NCI-H2171 (cell line): Measurements from ENCODE around the gene PPM1K.
"Not testable (repeated sequence)": the region's sequence is repeated elsewhere in the genome, so short reads cannot be mapped to it uniquely, and the experiment has no call there.

Experiments
- DNase-seq: peaks from one replicate; lab custom pipeline; 2025; lab: John Stamatoyannopoulos, UW

The PPM1K gene

DNA sequence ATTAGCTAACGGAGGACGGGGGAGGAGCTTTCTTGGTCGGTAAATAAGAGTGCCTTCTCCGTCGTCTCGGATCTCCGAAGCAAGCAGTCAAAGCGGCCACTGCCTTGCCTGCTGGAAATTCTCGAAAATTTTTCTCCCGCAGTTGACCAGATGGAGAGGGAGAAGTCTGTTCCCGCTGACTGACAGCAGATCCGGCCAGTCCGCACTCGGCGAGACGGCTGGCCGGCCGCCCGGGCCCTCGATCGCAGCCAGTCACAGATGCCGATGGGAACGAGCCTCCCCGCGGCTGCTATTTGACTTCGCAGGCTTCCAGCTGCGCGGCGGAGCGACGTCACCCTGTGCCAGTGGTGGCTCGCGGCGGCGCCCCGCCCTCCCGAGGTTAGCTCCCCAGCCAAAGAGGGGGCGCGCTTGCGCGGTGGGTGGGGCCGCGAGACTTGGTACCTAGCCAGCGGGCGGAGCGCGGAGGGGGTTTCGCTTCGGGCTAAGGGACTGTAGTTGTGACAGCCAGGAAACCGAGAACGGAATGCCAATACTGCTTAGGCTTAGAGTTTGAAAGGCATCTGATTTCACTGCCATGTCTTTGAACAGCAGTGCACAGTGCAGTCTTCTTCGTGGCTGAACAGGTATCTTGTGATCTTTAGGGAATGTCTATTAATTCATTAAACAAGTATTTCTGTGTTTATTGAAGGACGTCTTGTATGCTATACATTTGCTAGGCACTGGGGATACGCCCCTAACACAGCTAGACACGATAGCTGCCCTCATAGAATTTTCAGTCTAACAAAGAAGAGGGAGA lies at the start of gene PPM1K:
TSS of gene PPM1K (minus strand) at position 123 of the 796 bp plus-strand sequence. CDS start 5,978 bp downstream, outside the sequence.
- DNase-seq, result peak; percentile 81

DNA sequence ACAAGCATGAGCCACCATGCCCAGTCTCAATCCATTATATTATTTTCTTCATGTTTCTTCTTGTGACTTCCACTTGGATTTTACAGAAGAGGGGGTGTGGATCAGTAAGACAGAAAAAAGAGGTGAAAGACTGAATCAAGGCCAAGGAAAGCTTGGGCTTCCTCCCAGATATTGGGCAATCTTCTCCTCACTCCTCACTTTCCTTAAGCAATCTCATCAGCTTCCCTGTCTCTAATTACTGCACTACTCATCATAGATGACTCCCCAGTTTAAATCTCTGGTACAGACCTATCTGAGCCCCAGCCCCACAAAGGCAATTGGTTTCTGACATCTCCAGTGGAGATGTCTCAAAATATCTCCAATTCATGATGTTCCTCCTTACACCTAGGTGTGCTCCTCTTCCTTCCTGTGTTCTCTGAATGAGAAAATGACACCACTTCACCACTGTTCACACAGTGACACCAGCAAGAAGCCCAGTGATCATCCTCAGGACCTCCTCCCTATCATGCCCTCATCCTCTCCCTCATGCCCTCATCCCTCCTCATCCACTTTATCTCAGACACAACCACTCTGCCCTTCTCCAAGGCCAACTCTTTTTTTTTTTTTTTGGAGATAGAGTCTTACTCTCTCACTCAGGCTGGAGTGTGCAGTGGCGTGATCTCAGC lies 49.5 kb upstream of the PPM1K start:
- DNase-seq, result no peak

DNA sequence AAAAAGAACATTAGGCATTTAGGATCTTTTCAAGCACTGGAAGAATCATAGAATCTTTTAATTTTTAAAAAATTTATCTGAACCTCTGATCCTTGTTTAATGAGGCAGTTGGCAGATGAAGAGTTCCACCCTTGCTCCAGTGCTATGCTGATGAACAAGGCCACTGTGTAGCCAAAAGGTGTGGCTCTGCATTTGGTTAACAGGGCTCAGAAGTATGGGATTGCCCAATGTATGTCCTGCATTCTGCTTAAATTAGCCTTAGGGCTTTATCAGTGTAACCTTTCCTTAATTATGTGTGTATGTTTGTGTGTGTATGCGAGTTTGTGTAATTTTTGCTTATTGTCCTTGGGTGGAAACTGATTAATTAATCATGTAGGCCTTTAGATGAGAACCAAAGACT lies 43.3 kb upstream of the PPM1K start:
- DNase-seq, result no peak

DNA sequence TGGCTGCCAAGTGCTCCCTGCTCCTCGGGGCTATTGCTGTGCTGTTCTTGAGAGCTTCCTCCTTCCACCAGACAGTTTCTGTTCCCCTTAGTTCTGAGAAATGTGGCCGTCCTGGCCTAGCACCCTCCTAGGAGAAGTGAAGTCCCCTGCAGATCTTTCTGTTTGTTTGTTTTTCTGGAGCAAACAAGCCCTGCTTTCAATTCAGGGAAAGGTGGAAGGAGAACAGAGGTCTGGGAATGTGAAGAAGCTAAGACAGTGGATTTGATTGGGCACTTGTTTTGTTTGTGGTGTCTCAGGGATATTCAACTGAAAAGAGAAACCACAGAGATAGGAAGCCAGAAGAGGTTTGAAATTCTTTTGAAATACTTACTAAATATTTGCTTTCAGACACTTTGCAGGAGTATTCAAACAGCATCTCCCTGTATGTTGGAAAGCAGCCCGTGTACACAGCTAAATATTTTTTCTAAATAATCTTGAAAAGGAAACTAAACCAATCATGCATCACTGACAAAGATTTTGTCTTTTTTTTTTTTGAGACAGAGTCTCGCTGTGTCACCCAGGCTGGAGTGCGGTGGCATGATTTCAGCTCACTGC lies 36.5 kb upstream of the PPM1K start:
- no peak for DNase-seq

- DNase-seq, result no peak
Observed at GRCh38 chr4:88320224-88320779, 35.9 kb upstream of the PPM1K start.

- DNase-seq, result no peak
Observed at GRCh38 chr4:88318751-88319350, 34.5 kb upstream of the PPM1K start.

- no peak for DNase-seq
Observed at GRCh38 chr4:88315460-88316017, 31.2 kb upstream of the PPM1K start.

- DNase-seq, result not testable (repeated sequence)
Observed at GRCh38 chr4:88313088-88313624, 28.8 kb upstream of the PPM1K start.

- no peak for DNase-seq
Observed at GRCh38 chr4:88308587-88308986, 24.2 kb upstream of the PPM1K start.

- DNase-seq, result no peak
Observed at GRCh38 chr4:88297725-88298454, 13.5 kb upstream of the PPM1K start.

GRCh38 chr4:88297212-88297516 lies 12.8 kb upstream of the PPM1K start:
- no peak for DNase-seq

DNA sequence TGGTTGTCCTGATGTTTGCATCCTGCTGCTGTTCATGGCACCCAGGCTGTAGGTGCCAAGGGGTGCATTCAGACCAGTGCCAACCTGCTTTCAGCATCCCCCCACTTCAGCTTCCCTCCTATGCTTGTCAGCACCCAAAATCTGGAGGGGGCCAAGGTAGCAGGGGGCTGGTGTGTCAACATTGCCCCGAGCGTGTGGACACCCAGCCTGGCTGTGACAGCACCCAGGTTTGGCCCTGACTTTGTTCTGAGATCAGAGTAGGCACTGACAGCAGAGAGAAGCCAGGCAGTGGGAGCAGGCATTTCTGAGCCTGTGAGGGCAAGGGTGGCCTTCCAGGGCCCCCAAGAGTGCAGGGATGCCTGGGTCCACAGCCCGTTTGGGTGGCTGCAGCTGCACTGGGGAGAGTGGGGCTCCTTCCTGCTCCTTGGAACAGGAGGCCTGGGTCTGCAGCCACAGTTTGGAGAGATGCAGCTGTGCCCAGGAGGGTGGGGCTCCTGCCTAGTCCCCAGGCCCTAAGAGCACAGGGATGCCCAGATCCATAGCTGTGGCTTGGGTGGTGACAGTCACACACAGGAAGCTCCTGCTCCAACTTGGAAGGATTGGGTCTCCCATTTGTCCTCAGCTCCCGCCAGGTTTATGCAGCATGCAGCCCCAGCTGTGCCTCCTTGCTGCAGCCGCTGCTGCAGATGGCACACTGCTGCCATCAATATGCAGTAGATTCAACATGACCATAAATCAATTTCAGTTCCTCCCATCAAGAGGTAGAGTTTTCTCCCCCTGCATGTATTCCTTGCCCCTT lies 12.3 kb upstream of the PPM1K start:
- DNase-seq, result no peak

- DNase-seq, result no peak
Observed at GRCh38 chr4:88295656-88296055, 11.3 kb upstream of the PPM1K start.

GRCh38 chr4:88291003-88291402 lies 6.6 kb upstream of the PPM1K start:
- no peak for DNase-seq

- no peak for DNase-seq
Observed at GRCh38 chr4:88286897-88287296, 2.5 kb upstream of the PPM1K start.

GRCh38 chr4:88285235-88285653 lies 883 bp upstream of the PPM1K start:
- no peak for DNase-seq

DNA sequence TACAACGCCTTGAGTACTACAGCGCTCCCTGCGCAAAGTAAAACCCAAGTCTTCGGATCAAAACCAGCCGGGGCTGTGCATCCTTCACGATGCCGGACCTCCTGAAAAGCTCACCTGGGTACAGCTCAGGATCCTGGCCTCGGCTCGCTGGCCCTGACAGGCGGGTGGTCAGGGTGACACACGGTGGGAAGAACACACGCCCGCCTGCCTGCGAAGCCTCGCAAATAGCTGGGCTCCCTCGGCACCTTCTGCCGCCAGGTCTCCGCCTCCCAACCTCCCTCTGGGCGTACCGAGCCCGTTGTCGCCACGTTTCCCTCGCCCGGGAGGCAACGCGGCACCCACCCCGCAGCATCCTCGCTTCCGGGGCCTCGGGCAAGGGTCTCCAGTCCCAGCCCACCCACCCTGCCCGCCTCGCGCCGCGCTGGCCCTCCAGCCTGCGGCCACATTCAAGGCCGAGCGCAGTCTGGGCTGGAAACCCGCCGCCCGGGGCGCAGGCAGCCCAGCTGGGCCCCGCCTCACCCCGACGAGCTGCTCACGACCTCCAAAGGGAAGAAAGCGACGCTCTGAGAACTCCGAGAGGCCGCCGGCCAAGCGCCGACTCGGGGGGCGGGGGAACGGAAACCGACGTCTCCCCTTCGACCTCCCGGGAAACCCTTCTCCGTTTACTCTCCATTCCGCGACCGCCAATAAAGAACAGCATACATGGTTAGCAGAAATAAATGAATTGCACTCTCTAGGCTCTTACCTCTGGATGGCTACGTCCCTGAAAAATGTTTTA lies 511 bp downstream of the PPM1K start:
- DNase-seq, result no peak

DNA sequence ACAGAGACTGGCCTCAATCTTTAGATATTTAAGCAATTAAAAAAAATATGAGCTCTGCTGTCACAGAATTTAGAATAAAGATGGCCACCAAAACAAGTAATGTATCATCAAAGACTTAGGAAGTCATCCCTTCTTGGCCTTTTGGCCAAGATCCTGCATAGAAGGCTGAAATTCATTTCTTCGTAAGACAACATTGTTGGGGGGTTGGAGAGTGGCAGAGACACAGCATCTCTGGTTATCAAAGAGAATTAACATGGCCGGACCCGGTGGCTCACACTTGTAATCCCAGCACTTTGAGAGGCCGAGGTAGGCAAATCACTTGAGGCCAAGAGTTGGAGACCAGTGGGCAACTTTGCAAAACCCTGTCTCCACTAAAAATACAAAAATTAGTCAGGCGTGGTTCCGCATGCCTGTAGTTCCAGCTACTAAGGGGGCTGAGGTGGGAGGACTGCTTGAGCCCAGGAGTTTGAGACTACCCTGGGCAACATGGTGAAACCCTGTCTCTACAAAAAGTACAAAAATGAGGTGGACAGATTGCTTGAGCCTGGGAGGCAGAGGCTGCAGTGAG lies 4.0 kb downstream of the PPM1K start:
- DNase-seq, result no peak

DNA sequence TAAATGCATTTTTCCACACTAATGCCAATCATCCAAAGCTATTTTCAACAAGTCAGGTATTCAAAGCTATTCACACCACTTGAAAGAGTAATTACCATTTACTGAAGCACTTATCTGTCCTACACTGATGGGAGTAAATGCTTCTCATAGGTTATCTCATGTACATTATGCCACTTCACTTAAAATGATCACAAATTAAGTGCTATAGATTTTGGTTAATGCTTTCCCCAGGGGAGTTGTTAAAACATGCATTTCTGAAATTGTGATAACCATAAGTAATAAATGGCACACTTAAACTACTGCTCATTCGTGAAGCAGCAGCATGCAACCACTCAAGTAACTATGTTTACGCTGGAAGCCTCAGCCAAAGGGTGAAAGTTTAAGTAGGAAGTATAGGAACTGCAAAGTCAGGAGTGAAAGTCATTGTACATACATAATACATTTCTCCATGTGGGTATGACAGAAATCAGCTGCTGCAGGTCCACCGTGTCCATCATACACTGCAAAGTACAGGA lies 6.6 kb downstream of the PPM1K start:
- DNase-seq, result no peak
